DND-41 (cell line): Measurements from ENCODE around the gene ESRRB.

Experiments
- CTCF ChIP-seq: IDR thresholded peaks from 2 replicates; pipeline ENCODE4 v1.5.1; 2012; ENCODE audit warnings: borderline replicate concordance, low read length, moderate library complexity, mild to moderate bottlenecking; ENCODE audit not compliant: poor library complexity, severe bottlenecking; ENCODE audit errors: extremely low read depth
- EZH2 ChIP-seq: IDR thresholded peaks from 3 replicates; pipeline ENCODE4 v1.6.1; 2012; ENCODE audit warnings: borderline replicate concordance, low read depth, mild to moderate bottlenecking, moderate library complexity, low read length, inconsistent platforms; ENCODE audit not compliant: severe bottlenecking

GRCh38 chr14:76547831-76548230 is 171.9 kb downstream of the ESRRB start:
- no peak for TF ChIP-seq EZH2
- no peak for TF ChIP-seq CTCF
